B cell (primary cell): Measurements from ENCODE around the gene PTPRC. TPM values are rescaled to one million over a fixed set of nuclear protein-coding genes. Genes with fewer than 3 reads are reported as not detected.
A peak's percentile ranks its signal among the peaks of the same experiment; 100 is the strongest.

Experiments used
- ATAC-seq: fragments of 200-7000 bp; cut with Tn5 transposase; one replicate; pipeline ENCODE4 v1.10.0; 2021; ENCODE audit warnings: low read depth, mild to moderate bottlenecking, moderate number of reproducible peaks, moderate library complexity
- CTCF ChIA-PET: fragments of 350-600 bp; sonication (Branson Sonifier 250); formaldehyde crosslinking; loops from one replicate; lab custom pipeline; 2021; ENCODE audit warnings: antibody characterized with exemption, inconsistent platforms; lab: Charles Lee
- POLR2A ChIA-PET: fragments of 350-600 bp; sonication (Branson Sonifier 250); formaldehyde crosslinking; loops from one replicate; lab custom pipeline; 2021; ENCODE audit warnings: antibody characterized with exemption; lab: Charles Lee
- DNase-seq: peaks from one replicate; pipeline ENCODE4 v3.0.0; 2013
- H2AFZ ChIP-seq: 2 replicates; pipeline ENCODE4 v1.6.1; 2012; ENCODE audit warnings: mild to moderate bottlenecking, low read depth, low read length; ENCODE audit not compliant: insufficient read depth, poor library complexity, severe bottlenecking
- H3K27ac ChIP-seq, 2 donors: 1 replicate in 1 of 2; 2 replicates in 1 of 2; pipeline ENCODE4 v1.5.1; 2012 to 2013; ENCODE audit warnings: low read length in 2 of 2, mild to moderate bottlenecking in 2 of 2, moderate library complexity in 1 of 2
- H3K27me3 ChIP-seq, 4 experiments: fragments of 200-600 bp in 1 of 4; sonication (generic) in 1 of 4; replicated peaks in 1 of 4; 1 replicate in 2 of 4; 2 replicates in 2 of 4; pipeline versions ENCODE4 v1.6.1 to v1.7.0; 2013 to 2016; ENCODE audit warnings: low read length in 3 of 4, mild to moderate bottlenecking in 2 of 4, mixed read lengths in 1 of 4, moderate library complexity in 1 of 4; ENCODE audit not compliant: insufficient read depth in 4 of 4, control insufficient read depth in 3 of 4; ENCODE audit errors: control extremely low read depth in 1 of 4
- H3K36me3 ChIP-seq, 2 experiments: replicated peaks in 1 of 2; 1 replicate in 1 of 2; 2 replicates in 1 of 2; pipeline versions ENCODE4 v1.6.1 to v1.7.1; 2013; ENCODE audit warnings: low read length in 1 of 2; ENCODE audit not compliant: insufficient read depth in 2 of 2, control insufficient read depth in 1 of 2; ENCODE audit errors: control extremely low read depth in 1 of 2, extremely low read depth in 1 of 2
- H3K4me1 ChIP-seq, 2 donors: fragments of 200-600 bp in 1 of 2; sonication (generic) in 1 of 2; 1 replicate in 1 of 2; 2 replicates in 1 of 2; pipeline versions ENCODE4 v1.5.1 to v1.6.1; 2013 to 2017; ENCODE audit warnings: low read length in 2 of 2; ENCODE audit not compliant: control insufficient read depth in 2 of 2, insufficient read depth in 2 of 2
- H3K4me2 ChIP-seq: replicated peaks from 2 replicates; pipeline ENCODE3; 2012; ENCODE audit warnings: mild to moderate bottlenecking, low read depth, low read length; ENCODE audit not compliant: poor library complexity, severe bottlenecking
- H3K4me3 ChIP-seq, 5 experiments: fragments of 200-600 bp in 1 of 5; sonication (generic) in 1 of 5; 1 replicate in 3 of 5; 2 replicates in 2 of 5; pipeline versions ENCODE4 v1.5.1 to v1.7.0; 2011 to 2016; ENCODE audit warnings: low read length in 4 of 5, mild to moderate bottlenecking in 4 of 5, low read depth in 2 of 5, control low read depth in 1 of 5, moderate library complexity in 1 of 5; ENCODE audit not compliant: insufficient read depth in 1 of 5; ENCODE audit errors: control extremely low read depth in 1 of 5, extremely low read depth in 1 of 5
- H3K79me2 ChIP-seq: fragments of 200-600 bp; sonication (generic); one replicate; pipeline ENCODE4 v1.6.0; 2016; ENCODE audit warnings: low read length; ENCODE audit not compliant: control insufficient read depth, insufficient read depth
- H3K9ac ChIP-seq: fragments of 200-600 bp; sonication (generic); 2 replicates; pipeline ENCODE4 v1.6.1; 2017; ENCODE audit warnings: mild to moderate bottlenecking, low read length, moderate library complexity
- H3K9me3 ChIP-seq, 3 donors: one replicate each; pipeline versions ENCODE4 v1.6.1 to v1.7.1; 2013; ENCODE audit warnings: low read length in 2 of 3; ENCODE audit not compliant: control insufficient read depth in 2 of 3, insufficient read depth in 1 of 3; ENCODE audit errors: control extremely low read depth in 1 of 3
- H4K20me1 ChIP-seq: 2 replicates; pipeline ENCODE4 v1.6.0; 2012; ENCODE audit warnings: mild to moderate bottlenecking, low read length; ENCODE audit not compliant: insufficient read depth, control insufficient read depth, poor library complexity, severe bottlenecking
- H3K27ac Mint-ChIP-seq: one replicate; pipeline ENCODE4 v1.8.0; 2021; ENCODE audit warnings: mixed read lengths
- H3K27me3 Mint-ChIP-seq: one replicate; pipeline ENCODE4 v1.8.0; 2021; ENCODE audit warnings: mixed read lengths
- H3K4me1 Mint-ChIP-seq: one replicate; pipeline ENCODE4 v1.8.0; 2021; ENCODE audit warnings: mixed read lengths
- H3K4me3 Mint-ChIP-seq: one replicate; pipeline ENCODE4 v1.8.0; 2021; ENCODE audit warnings: mixed read lengths
- H3K9me3 Mint-ChIP-seq: one replicate; pipeline ENCODE4 v1.8.0; 2022; ENCODE audit warnings: mixed read lengths; ENCODE audit not compliant: insufficient read depth
- EZH2 ChIP-seq: IDR thresholded peaks from 2 replicates; pipeline ENCODE4 v1.6.1; 2012; ENCODE audit warnings: borderline replicate concordance, low read depth, mild to moderate bottlenecking, moderate library complexity, low read length; ENCODE audit not compliant: insufficient read depth, poor library complexity, severe bottlenecking
- WGBS: methylation state at CpG from one replicate; pipeline ENCODE4 v1.1.5; 2013; ENCODE audit warnings: missing lambda C conversion rate; ENCODE audit not compliant: insufficient coverage; 5-methylcytosine and 5-hydroxymethylcytosine counted together
- intact Hi-C: fragments of 100-400 bp; cut with micrococcal nuclease; formaldehyde crosslinking; loops from one replicate; pipeline ENCODE4 v1.10.0; 2022
- polyA plus RNA-seq: library from polyadenylated mRNA; depleted of rRNA; stranded (reverse); fragments of >200 nt; gene quantifications from 2 replicates; pipeline ENCODE4 v1.2.3, GENCODE V29; 2012
- total RNA-seq, 2 donors: library from RNA; stranded (reverse); fragments of 120-200 nt in 1 of 2; gene quantifications; 1 replicate in 1 of 2; 2 replicates in 1 of 2; pipeline versions ENCODE4 v1.2.3 to v1.2.4, GENCODE V29; 2013 to 2022
- TF ChIP-seq, protein P1 (sequence below): fragments of 200-600 bp; IDR thresholded peaks from one replicate; pipeline ENCODE4 v1.8.0; 2022; ENCODE audit warnings: antibody characterized with exemption, mild to moderate bottlenecking

Gene PTPRC
- total and polyA plus RNA-seq, 2 donors (not counting 1 experiment from before 2014, with no cell fraction given) = 151 to 543 TPM

DNA sequence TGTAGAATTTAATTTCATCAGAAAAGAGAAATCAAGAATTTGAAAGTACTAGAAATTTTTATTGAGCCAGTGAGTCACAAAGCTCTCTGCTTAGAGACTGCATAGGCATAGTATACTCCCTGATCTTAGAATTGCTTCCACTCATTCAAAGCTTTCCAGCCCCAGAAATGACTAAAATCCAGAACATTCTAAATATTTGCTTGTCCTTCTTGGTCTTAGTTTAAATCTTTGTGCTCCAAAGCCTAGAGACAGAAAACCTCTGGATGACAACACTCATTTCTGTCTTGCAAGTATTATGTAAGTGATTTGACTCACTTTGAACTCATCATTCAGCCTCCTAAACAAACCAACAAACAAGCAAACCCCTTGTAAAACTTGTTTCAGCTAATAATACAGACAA is 74.2 kb downstream of the PTPRC start:
- TF ChIP-seq EZH2 = no peak
- TF ChIP-seq, protein P1, sequence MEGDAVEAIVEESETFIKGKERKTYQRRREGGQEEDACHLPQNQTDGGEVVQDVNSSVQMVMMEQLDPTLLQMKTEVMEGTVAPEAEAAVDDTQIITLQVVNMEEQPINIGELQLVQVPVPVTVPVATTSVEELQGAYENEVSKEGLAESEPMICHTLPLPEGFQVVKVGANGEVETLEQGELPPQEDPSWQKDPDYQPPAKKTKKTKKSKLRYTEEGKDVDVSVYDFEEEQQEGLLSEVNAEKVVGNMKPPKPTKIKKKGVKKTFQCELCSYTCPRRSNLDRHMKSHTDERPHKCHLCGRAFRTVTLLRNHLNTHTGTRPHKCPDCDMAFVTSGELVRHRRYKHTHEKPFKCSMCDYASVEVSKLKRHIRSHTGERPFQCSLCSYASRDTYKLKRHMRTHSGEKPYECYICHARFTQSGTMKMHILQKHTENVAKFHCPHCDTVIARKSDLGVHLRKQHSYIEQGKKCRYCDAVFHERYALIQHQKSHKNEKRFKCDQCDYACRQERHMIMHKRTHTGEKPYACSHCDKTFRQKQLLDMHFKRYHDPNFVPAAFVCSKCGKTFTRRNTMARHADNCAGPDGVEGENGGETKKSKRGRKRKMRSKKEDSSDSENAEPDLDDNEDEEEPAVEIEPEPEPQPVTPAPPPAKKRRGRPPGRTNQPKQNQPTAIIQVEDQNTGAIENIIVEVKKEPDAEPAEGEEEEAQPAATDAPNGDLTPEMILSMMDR = no peak
- Mint-ChIP-seq H3K27me3 (no peaks in the 10 kb centered on the region), H3K4me1 (no peaks in the 10 kb centered on the region), H3K9me3 (no peaks in the 10 kb centered on the region), H3K4me3 (no peak overlapping the region), H3K27ac (peak overlapping the region; percentile 26)
- intact Hi-C loops = no loop called here
- Histone ChIP-seq H2AFZ (no peak overlapping the region), H3K27ac (peak overlapping the region in 1 of 2 donors; percentile 45), H3K4me1 (no peaks in the 10 kb centered on the region), H4K20me1 (peaks cover 4% of the 10 kb centered on the region), H3K9me3 (no peaks in the 10 kb centered on the region), H3K27me3 (no peaks in the 10 kb centered on the region), H3K36me3 (peaks cover 32 to 92% of the 10 kb centered on the region in 2 experiments), H3K79me2 (peaks cover 22% of the 10 kb centered on the region), H3K4me2 (no peak overlapping the region), H3K9ac (no peak overlapping the region), H3K4me3 (no peak overlapping the region)
- DNase-seq = no peak
- ATAC-seq = no peak
- CTCF ChIA-PET = interaction anchor here (0.6 kb wide), 1 partner anchor 28 kb away, joined by 3 read pairs; no protein-coding TSS in a partner anchor
- POLR2A ChIA-PET = no interaction called here

GRCh38 chr1:198714271-198714670 is 75.4 kb downstream of the PTPRC start:
- ChIA-PET CTCF (no interaction called here), POLR2A (no interaction called here)
- H4K20me1 ChIP-seq = peaks cover 4% of the 10 kb centered on the region
- H3K27me3 ChIP-seq = no peaks in the 10 kb centered on the region
- no peak overlapping the region for H3K4me3 Mint-ChIP-seq
- H3K4me2 ChIP-seq = no peak overlapping the region
- H3K79me2 ChIP-seq = peaks cover 26% of the 10 kb centered on the region
- H3K4me1 ChIP-seq = no peaks in the 10 kb centered on the region
- H3K4me1 Mint-ChIP-seq = no peaks in the 10 kb centered on the region
- no peak overlapping the region for H2AFZ ChIP-seq
- H3K27ac Mint-ChIP-seq = no peak overlapping the region
- no peaks in the 10 kb centered on the region for H3K9me3 ChIP-seq
- DNase-seq (no peak), ATAC-seq (no peak)
- no peak overlapping the region for H3K9ac ChIP-seq
- intact Hi-C loops = no loop called here
- H3K27ac ChIP-seq = no peak overlapping the region
- no CpG with 5 or more reads among the region's 5 CpGs for WGBS
- H3K9me3 Mint-ChIP-seq = no peaks in the 10 kb centered on the region
- no peaks in the 10 kb centered on the region for H3K27me3 Mint-ChIP-seq
- no peak for TF ChIP-seq EZH2
- TF ChIP-seq, protein P1 = no peak
- H3K36me3 ChIP-seq = peaks cover 30 to 89% of the 10 kb centered on the region in 2 experiments
- no peak overlapping the region for H3K4me3 ChIP-seq
